H1 (cell line): ENCODE data around the gene ZSCAN12. TPM values are rescaled to one million over a fixed set of nuclear protein-coding genes. Genes with fewer than 3 reads are reported as not detected.

Source experiments
- ASH2L ChIP-seq: fragments of 200-600, 300-600 bp; sonication (generic); IDR thresholded peaks from one replicate; pipeline ENCODE4 v1.7.1; 2017; ENCODE audit warnings: low read length
- BRCA1 ChIP-seq: IDR thresholded peaks from 2 replicates; pipeline ENCODE4 v1.6.1; 2012; ENCODE audit warnings: low read depth, low read length, improper control_type of control experiment
- CHD2 ChIP-seq: IDR thresholded peaks from 2 replicates; pipeline ENCODE4 v1.6.1; 2012; ENCODE audit warnings: low read length, improper control_type of control experiment
- CREB1 ChIP-seq: IDR thresholded peaks from 2 replicates; pipeline ENCODE4 v1.6.1; 2012; ENCODE audit warnings: inconsistent platforms
- HDAC2 ChIP-seq, 2 experiments: fragments of 300-600 bp in 1 of 2; sonication (generic) in 1 of 2; IDR thresholded peaks; 2 replicates each; pipeline ENCODE4 v1.6.1; 2011 to 2012; ENCODE audit warnings: low read depth in 2 of 2, low read length in 2 of 2, mild to moderate bottlenecking in 2 of 2, moderate library complexity in 2 of 2, borderline replicate concordance in 1 of 2, inconsistent platforms in 1 of 2
- KDM5A ChIP-seq: fragments of 200-600 bp; IDR thresholded peaks from 2 replicates; pipeline ENCODE4 v1.7.1; 2012; ENCODE audit warnings: mild to moderate bottlenecking, low read length, inconsistent platforms, mixed read lengths
- PHF8 ChIP-seq: fragments of 200-600 bp; sonication (generic); conservative IDR thresholded peaks from 2 replicates; pipeline ENCODE4 v1.7.1; 2012; ENCODE audit warnings: low read depth, mild to moderate bottlenecking, inconsistent platforms, low read length, moderate library complexity
- POLR2A ChIP-seq, 2 experiments: IDR thresholded peaks; 1 replicate in 1 of 2; 2 replicates in 1 of 2; pipeline ENCODE4 v1.6.1; 2011; ENCODE audit warnings: low read depth in 2 of 2, low read length in 2 of 2, mild to moderate bottlenecking in 2 of 2; ENCODE audit errors: control extremely low read depth in 1 of 2
- POU5F1 ChIP-seq: IDR thresholded peaks from 2 replicates; pipeline ENCODE4 v1.6.1; 2011; ENCODE audit warnings: low read depth, mild to moderate bottlenecking, low read length, moderate library complexity
- RNF2 ChIP-seq: fragments of 200-900, 300-1000 bp; sonication (generic); IDR thresholded peaks from 2 replicates; pipeline ENCODE4 v1.7.1; 2016; ENCODE audit warnings: borderline replicate concordance, low read depth, mild to moderate bottlenecking, antibody characterized with exemption, low read length; ENCODE audit not compliant: poor library complexity, severe bottlenecking; ENCODE audit errors: missing control alignments
- SIN3A ChIP-seq, 2 experiments: IDR thresholded peaks in 1 of 2; conservative IDR thresholded peaks in 1 of 2; 2 replicates each; pipeline ENCODE4 v1.6.1; 2011 to 2012; ENCODE audit warnings: low read length in 2 of 2, improper control_type of control experiment in 1 of 2, low read depth in 1 of 2, mild to moderate bottlenecking in 1 of 2
- polyA plus RNA-seq, 7 experiments: library from polyadenylated mRNA; depleted of rRNA in 3 of 7; stranded (reverse) in 5 of 7; unstranded in 2 of 7; fragments of >200 nt in 5 of 7; fragments of 200-250 nt in 2 of 7; gene quantifications; 1 replicate in 5 of 7; 2 replicates in 1 of 7; 4 replicates in 1 of 7; pipeline versions ENCODE4 v1.2.1 to v1.2.3, GENCODE V29; 2011 to 2013; ENCODE audit warnings: missing spikeins in 2 of 7, mixed read lengths in 2 of 7
- total RNA-seq: library from RNA; stranded (reverse); fragmentation: NEBNext Ultra II Directional; extraction: Animal tissue kit (Norgen Biotek cat#: 25700); gene quantifications from 2 replicates; pipeline ENCODE4 v1.2.1, GENCODE V29; 2021
- TF ChIP-seq, protein P1 (sequence below): IDR thresholded peaks from 2 replicates; pipeline ENCODE4 v1.6.1; 2012; ENCODE audit warnings: low read length, inconsistent platforms
- TF ChIP-seq, protein P2 (sequence below): IDR thresholded peaks from 2 replicates; pipeline ENCODE4 v1.6.1; 2012; ENCODE audit warnings: inconsistent platforms

The ZSCAN12 gene
- total and polyA plus RNA-seq, 2 of the 8 experiments (the other 6 are each of a cell fraction or from before 2014, with no cell fraction given), result 2.2 to 9.6 TPM

DNA sequence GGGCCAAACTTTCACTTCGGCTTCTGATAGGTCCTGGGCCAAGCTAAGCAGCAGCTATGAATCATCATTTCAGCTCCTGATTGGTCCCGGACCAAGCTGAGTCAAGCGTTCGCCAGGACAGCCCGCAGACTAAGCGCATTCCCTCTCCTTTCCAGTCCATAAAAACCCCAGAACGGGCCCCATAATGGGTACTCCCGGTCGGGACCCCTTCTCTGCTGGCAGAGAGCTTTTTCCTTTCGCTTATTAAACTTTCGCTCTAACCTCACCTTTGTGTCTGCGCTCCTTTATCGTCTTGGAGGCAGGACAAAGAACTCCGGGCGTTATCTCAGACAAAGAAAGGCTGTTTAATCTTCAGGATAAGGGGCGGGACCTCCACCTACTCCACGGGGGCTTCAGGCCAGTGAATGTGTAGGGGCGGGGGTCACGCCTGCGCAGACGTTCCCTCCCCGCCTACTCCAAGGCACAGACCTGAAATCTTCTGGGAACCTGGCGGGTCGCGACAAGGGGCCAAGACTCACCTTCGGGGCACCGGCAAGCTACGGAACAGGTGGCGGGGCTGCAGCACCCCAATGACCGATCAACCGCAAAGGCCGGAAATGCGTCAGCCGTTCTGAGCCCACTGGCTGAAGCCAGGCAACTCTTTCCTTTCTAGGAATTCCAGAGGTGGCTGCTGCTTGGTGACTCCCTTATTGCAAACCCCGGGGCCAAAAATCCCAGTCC is 63.8 kb downstream of the ZSCAN12 start, which contains the start of gene ZSCAN31 (continued):
- TF ChIP-seq POU5F1 (peak; percentile 26; the same call in 1 of the 2 replicates), RNF2 (no peak), KDM5A (no peak), HDAC2 (IDR thresholded peaks at IDR 0.05; ENCODE audit: borderline replicate concordance in 1 of 2, low read depth in 2 of 2, low read length in 2 of 2) (no peak), CREB1 (peak; percentile 82), PHF8 (peak; percentile 97), BRCA1 (peak; percentile 5; the same call in 1 of the 2 replicates), POLR2A (IDR thresholded peaks at IDR 0.05; ENCODE audit: control extremely low read depth in 1 of 2, low read depth in 2 of 2, low read length in 2 of 2) (peak; percentile 86 to 99), SIN3A (conservative IDR thresholded peaks at IDR 0.05 in 1 of 2, IDR thresholded peaks at IDR 0.05 in 1 of 2; ENCODE audit: low read depth in 1 of 2, low read length in 2 of 2) (peak; percentile 29 to 53; a peak in 2 of 4 replicates), ASH2L (peak; percentile 74), CHD2 (0 out of 2 replicates have a peak, but pooled peaks have one; percentile 13)
- TF ChIP-seq, protein P1, sequence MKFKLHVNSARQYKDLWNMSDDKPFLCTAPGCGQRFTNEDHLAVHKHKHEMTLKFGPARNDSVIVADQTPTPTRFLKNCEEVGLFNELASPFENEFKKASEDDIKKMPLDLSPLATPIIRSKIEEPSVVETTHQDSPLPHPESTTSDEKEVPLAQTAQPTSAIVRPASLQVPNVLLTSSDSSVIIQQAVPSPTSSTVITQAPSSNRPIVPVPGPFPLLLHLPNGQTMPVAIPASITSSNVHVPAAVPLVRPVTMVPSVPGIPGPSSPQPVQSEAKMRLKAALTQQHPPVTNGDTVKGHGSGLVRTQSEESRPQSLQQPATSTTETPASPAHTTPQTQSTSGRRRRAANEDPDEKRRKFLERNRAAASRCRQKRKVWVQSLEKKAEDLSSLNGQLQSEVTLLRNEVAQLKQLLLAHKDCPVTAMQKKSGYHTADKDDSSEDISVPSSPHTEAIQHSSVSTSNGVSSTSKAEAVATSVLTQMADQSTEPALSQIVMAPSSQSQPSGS, result peak; percentile 94
- TF ChIP-seq, protein P2, sequence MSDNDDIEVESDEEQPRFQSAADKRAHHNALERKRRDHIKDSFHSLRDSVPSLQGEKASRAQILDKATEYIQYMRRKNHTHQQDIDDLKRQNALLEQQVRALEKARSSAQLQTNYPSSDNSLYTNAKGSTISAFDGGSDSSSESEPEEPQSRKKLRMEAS, result peak; percentile 55
